Measurements from ENCODE around the gene CHST11. TPM values are rescaled to one million over a fixed set of nuclear protein-coding genes. Genes with fewer than 3 reads are reported as not detected.

Gene CHST11
- total and polyA plus RNA-seq, 9 of the 15 experiments (the other 6 are each of a cell fraction or from before 2014, with no cell fraction given) = 2.3 to 38.7 (median 15.0) TPM

DNA sequence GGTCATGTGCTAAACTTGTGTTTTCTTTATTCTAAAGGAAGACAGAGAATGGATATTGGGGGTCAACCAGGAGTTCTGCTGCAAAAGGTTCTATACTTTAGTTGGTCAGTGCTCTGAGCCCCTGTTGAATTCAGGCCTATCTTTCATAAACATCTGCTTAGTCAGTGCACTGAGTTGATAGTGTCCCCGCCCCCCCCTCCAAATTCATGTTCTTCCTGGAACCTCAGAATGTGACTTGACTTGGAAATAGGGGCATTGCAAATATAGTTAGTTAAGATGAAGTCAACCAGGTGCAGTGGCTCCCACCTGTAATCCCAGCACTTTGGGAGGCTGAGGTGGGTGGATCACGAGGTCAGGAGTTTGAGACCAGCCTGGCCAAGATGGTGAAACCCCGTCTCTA lies 23.3 kb downstream of the CHST11 start (continued):
- TF ChIP-seq, protein P1, sequence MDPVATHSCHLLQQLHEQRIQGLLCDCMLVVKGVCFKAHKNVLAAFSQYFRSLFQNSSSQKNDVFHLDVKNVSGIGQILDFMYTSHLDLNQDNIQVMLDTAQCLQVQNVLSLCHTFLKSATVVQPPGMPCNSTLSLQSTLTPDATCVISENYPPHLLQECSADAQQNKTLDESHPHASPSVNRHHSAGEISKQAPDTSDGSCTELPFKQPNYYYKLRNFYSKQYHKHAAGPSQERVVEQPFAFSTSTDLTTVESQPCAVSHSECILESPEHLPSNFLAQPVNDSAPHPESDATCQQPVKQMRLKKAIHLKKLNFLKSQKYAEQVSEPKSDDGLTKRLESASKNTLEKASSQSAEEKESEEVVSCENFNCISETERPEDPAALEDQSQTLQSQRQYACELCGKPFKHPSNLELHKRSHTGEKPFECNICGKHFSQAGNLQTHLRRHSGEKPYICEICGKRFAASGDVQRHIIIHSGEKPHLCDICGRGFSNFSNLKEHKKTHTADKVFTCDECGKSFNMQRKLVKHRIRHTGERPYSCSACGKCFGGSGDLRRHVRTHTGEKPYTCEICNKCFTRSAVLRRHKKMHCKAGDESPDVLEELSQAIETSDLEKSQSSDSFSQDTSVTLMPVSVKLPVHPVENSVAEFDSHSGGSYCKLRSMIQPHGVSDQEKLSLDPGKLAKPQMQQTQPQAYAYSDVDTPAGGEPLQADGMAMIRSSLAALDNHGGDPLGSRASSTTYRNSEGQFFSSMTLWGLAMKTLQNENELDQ (CRISPR knock-in tag; IDR thresholded peaks at IDR 0.05; ENCODE audit: borderline replicate concordance) = no peak
- TF ChIP-seq, protein P2, sequence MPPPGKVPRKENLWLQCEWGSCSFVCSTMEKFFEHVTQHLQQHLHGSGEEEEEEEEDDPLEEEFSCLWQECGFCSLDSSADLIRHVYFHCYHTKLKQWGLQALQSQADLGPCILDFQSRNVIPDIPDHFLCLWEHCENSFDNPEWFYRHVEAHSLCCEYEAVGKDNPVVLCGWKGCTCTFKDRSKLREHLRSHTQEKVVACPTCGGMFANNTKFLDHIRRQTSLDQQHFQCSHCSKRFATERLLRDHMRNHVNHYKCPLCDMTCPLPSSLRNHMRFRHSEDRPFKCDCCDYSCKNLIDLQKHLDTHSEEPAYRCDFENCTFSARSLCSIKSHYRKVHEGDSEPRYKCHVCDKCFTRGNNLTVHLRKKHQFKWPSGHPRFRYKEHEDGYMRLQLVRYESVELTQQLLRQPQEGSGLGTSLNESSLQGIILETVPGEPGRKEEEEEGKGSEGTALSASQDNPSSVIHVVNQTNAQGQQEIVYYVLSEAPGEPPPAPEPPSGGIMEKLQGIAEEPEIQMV (tag; conservative IDR thresholded peaks at IDR 0.05; ENCODE audit: low read depth) = no peak
- TF ChIP-seq GABPB1 (CRISPR knock-in tag; IDR thresholded peaks at IDR 0.05) (no peak), ETV1 (tag; conservative IDR thresholded peaks at IDR 0.05; ENCODE audit: low read depth) (no peak), ZNF311 (CRISPR knock-in tag; IDR thresholded peaks at IDR 0.05) (no peak; the same call in 1 of the 2 replicates), TAF15 (IDR thresholded peaks at IDR 0.05; ENCODE audit: low read depth, low read length) (no peak), HNRNPUL1 (IDR thresholded peaks at IDR 0.05; ENCODE audit: low read length) (no peak), ZFX (CRISPR knock-in tag; IDR thresholded peaks at IDR 0.05) (no peak), ZKSCAN3 (CRISPR knock-in tag; IDR thresholded peaks at IDR 0.05) (no peak), EZH2 (IDR thresholded peaks at IDR 0.05; ENCODE audit: borderline replicate concordance, low read depth, low read length) (no peak), ZNF140 (CRISPR knock-in tag; IDR thresholded peaks at IDR 0.05) (no peak), CHD4 (IDR thresholded peaks at IDR 0.05; ENCODE audit: insufficient read depth, insufficient replicate concordance, low read depth, low read length, poor library complexity, severe bottlenecking) (no peak)
- TF ChIP-seq, protein P3, sequence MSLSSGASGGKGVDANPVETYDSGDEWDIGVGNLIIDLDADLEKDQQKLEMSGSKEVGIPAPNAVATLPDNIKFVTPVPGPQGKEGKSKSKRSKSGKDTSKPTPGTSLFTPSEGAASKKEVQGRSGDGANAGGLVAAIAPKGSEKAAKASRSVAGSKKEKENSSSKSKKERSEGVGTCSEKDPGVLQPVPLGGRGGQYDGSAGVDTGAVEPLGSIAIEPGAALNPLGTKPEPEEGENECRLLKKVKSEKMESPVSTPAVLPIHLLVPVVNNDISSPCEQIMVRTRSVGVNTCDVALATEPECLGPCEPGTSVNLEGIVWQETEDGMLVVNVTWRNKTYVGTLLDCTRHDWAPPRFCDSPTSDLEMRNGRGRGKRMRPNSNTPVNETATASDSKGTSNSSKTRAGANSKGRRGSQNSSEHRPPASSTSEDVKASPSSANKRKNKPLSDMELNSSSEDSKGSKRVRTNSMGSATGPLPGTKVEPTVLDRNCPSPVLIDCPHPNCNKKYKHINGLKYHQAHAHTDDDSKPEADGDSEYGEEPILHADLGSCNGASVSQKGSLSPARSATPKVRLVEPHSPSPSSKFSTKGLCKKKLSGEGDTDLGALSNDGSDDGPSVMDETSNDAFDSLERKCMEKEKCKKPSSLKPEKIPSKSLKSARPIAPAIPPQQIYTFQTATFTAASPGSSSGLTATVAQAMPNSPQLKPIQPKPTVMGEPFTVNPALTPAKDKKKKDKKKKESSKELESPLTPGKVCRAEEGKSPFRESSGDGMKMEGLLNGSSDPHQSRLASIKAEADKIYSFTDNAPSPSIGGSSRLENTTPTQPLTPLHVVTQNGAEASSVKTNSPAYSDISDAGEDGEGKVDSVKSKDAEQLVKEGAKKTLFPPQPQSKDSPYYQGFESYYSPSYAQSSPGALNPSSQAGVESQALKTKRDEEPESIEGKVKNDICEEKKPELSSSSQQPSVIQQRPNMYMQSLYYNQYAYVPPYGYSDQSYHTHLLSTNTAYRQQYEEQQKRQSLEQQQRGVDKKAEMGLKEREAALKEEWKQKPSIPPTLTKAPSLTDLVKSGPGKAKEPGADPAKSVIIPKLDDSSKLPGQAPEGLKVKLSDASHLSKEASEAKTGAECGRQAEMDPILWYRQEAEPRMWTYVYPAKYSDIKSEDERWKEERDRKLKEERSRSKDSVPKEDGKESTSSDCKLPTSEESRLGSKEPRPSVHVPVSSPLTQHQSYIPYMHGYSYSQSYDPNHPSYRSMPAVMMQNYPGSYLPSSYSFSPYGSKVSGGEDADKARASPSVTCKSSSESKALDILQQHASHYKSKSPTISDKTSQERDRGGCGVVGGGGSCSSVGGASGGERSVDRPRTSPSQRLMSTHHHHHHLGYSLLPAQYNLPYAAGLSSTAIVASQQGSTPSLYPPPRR (CRISPR knock-in tag; IDR thresholded peaks at IDR 0.05; ENCODE audit: borderline replicate concordance) = no peak
- TF ChIP-seq, protein P4, sequence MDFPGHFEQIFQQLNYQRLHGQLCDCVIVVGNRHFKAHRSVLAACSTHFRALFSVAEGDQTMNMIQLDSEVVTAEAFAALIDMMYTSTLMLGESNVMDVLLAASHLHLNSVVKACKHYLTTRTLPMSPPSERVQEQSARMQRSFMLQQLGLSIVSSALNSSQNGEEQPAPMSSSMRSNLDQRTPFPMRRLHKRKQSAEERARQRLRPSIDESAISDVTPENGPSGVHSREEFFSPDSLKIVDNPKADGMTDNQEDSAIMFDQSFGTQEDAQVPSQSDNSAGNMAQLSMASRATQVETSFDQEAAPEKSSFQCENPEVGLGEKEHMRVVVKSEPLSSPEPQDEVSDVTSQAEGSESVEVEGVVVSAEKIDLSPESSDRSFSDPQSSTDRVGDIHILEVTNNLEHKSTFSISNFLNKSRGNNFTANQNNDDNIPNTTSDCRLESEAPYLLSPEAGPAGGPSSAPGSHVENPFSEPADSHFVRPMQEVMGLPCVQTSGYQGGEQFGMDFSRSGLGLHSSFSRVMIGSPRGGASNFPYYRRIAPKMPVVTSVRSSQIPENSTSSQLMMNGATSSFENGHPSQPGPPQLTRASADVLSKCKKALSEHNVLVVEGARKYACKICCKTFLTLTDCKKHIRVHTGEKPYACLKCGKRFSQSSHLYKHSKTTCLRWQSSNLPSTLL (IDR thresholded peaks at IDR 0.05) = no peak
